Stimulated activated CD4-positive, alpha-beta T cell treated with anti-CD3 and anti-CD28 coated beads, Interleukin-2, amount 100 ng/mL, for 4 hours (primary cell): ENCODE measurements around the gene GINS3.

Source experiments
- DNase-seq: peaks from one replicate; pipeline ENCODE4 v3.0.0-alpha.2; 2020; ENCODE audit warnings: low read depth

GINS3 gene

DNA sequence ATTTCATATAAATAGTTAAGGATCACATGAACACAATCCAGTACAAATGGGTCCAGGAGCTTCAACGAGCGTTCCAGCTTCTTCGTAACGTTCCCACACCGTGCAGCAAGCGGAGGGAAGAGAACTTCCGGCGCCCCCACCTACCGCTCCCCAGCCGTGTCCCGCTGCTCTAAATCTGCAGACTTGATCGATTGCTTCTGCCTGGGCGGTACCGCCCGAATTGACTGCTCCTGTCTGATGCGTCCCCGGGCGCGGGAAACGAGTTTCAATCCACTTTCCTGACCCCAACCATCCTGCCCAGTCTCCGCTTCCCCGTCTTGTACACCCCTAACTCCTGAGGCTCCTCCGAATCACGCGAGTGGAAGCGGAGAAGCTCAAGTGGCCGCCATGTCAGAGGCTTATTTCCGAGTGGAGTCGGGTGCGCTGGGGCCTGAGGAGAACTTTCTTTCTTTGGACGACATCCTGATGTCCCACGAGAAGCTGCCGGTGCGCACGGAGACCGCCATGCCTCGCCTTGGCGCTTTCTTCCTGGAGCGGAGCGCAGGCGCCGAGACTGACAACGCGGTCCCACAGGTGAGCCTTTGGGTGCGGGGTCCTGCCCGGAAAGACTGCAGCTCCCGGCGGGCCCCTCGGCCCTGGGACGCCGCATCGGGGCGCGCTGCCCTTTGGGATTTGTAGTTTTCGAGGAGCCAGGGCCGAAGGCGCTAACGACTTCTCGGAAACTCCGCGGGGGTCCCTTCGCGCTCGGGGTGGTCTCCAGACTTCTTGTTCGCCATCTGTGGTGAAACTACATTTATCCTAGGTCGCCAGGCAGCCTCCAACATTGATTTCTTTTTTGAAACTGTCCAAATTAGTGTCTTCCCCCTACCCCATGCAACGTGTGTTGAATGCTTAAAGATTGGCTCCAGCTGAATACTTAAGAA is at the start of gene GINS3:
GINS3 (plus strand) TSS at position 257 of the 923 bp plus-strand sequence; CDS start at position 388, 131 bp downstream.
- DNase-seq, result peak; percentile 76

DNA sequence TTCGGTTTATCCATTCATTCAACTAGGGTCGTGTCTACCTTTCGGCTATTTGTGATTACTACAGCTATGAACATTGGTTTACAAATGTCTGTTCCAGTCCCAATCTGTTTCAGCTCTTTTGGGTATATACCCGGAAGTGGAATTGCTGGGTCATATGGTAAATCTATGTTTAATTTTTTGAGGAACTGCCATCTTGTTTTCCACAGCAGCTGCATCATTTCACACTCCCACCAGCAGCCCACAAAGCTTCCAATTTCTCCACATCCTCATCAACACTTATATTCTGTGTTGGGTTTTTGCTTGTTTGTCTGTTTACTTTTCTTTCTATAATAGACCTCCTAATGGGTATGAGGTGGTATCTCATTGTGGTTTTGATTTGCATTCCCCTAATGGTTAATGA is 48.7 kb upstream of the GINS3 start:
- DNase-seq, result no peak

- no peak for DNase-seq
Measured at GRCh38 chr16:58345574-58346354, 46.5 kb upstream of the GINS3 start.

- no peak for DNase-seq
Measured at GRCh38 chr16:58346831-58347371, 45.4 kb upstream of the GINS3 start.

DNA sequence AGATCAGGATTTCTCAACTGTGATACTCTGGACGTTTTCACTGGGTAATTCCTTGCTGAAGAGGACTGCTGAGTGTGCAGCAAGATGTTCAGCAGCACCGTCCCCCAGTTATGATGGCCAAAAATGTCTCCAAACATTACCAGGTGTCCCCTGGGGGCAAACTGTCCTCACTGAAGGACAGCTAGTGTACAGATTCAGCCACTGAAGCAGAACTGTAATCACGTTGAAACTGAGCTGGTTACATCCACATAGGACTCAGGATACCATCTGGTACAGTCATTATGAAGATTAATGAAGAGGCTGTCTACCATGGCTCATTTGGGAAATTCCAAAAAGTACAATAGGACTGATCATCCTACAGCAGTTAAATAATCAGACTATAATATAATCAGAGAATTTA is 43.3 kb upstream of the GINS3 start:
- no peak for DNase-seq

GRCh38 chr16:58352690-58353089 is 39.6 kb upstream of the GINS3 start:
- no peak for DNase-seq

DNA sequence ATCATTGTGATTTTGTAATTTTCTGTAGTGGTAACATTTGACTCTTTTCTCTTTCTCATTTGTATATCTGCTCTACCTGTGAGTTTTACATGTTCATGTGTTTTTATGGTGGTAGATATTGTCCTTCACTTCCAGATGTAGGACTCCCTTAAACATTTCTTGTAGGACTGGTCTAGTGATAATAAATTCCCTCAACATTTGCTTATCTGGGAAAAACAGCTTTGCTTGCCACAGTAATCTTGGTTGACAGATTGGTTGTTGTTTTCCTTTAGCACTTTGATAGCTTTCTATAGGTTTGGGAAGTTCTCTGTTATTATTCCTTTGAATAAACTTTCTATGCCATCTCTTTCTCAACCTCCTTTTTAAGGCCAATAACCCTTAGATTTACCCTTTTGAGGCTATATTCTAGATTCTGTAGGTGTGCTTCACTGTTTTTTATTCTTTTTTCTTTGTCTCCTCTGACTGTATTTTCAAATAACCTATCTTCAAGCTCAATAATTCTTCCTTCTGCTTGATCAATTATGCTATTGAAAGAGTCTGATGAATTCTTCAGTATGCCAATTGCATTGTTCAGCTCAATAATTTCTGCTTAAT is 32.1 kb upstream of the GINS3 start:
- DNase-seq, result no peak

DNA sequence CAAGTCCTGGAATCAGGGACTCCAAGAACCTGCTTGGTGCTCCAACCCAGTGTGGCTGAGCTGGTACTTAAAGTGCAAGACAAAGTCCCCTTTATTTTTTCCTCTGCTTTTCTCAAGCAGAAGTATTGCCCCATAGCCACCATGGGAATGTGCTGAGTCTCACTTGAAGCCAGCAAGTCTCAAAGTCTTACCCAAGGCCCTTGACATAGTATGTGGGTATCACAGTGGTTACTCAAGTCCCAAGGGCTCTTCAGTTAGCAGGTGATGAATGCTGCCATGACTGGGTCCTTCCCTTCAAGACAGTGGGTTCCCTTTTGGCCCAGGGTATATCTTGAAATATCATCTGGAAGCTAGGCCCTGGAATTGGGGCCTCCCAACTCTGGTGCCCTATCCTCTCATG is 30.5 kb upstream of the GINS3 start:
- no peak for DNase-seq

- DNase-seq, result no peak
Measured at GRCh38 chr16:58363746-58364393, 28.4 kb upstream of the GINS3 start.

DNA sequence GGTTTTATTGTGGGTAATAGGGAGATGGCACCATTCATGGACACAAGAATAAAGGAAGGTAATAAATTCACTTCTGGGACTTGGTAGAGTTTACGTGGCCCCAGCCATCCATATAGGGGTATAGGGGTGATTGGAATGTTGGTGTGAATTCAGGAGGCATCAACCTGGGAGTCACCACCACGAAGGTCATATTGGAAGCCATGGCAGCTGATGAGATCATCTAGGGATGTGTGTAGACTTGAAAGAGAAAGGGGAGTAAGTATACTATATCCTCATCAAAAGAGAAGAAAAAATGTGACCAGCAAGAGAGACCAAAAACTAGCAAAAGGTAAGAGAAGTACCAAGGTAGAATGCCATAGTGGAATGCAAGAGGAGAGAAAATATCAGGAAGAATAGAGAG is 26.6 kb upstream of the GINS3 start:
- DNase-seq, result no peak

DNA sequence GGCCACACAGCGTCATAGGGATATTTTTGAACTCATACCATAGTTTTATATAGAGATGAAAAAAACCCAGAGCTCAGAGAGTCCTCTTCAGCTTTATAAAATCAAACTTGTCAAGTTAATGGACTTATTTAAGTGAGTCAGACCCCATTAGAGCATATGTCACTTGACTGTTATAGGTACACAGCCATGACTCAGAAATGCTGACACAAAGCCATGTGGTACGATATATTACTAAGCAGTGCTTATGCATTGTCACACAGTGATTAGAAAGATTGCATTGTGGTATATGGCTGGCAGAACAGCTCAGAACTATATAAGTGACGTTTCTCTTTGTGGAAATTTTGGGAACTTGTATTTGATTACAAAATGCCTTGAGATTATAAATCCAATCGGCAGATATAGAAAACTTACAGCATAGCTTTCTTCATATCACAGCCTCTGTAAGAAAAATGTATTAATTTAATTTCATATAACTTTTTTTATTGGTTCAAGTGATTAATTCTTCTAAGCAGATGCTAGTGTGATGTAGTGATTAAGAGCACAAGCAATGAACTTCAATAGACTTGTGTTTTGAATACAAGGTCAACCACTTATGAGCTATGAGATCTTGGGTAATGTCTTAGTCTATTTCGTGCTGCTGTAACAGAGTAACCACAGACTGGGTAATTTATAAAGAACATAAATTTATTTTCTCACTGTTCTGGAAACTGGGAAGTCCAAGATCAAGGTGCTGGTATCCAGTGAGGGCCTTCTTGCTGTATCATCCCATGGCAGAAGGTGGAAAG is 25.8 kb upstream of the GINS3 start:
- DNase-seq, result no peak

DNA sequence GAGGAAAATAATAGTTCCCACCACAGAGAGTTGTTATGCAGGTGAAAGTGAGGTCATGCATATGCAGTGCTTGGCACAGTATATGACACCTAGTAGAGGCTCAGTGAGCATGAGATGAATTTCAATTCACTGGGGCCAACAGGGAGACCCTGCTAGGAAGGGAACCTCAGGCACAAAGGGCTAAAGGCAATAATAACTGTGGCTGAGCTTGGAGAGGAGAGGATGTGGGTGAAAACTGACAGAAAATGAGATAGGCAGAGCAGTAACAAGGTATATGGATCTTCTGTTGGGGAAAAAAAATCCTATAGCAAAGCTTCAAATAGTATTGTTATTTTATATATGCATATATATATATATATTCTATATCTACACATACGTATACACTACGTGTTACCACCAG is 25.0 kb upstream of the GINS3 start:
- DNase-seq, result no peak

DNA sequence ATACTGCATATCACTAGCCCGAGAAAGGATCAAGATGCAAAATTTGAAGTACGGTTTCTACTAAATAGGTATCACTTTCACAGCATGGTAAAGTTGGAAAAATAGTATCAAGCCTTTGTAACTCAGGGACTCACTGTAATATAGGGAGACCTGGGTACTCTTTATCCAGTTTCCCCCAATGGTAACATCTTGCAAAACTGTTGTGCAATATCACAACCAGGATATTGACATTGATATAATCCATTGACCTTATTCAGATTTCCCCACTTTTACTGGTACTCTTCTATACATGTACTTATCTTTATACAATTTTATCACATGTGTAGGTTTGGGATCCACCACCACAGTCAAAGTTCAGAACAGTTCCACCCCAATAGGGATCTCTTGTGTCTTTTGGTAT is 20.4 kb upstream of the GINS3 start:
- DNase-seq, result no peak

DNA sequence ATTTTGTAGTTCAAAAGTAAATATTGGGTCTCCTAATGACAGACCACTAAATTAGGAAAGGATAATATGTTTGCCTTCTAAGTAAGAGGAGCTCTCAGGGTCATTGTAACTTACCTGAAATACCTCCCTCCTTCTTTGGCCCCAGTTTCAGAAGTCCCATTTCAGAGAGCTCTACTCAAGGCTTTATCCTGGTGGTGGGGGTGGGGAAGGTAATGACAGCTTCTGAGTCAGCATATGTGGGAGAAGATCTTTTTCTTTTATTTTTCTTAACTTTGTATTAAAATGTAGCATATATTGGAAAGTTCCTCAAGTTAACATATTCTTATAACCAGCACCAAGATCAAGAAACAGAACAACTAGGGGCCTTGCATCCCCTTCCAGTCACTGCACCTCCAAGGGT is 16.9 kb upstream of the GINS3 start:
- DNase-seq, result no peak

DNA sequence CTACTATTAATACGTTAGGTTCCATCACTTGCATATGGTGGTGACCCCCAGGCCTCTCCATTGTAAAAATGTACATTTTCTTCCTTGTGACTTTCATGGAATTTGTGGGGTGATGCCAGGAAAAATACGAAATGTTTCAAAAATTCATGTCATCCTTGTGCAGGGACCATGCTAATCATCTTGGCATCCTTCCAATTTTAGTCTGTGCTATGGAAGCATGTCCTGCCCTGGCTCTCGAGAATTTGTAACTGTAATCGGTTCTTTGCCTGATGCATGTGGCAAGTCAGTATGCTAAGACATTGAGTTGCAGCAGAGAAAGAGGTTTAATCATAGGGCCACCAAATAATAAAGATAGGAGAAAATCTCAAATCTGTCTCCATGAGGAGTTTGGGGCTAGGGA is 14.3 kb upstream of the GINS3 start:
- no peak for DNase-seq

DNA sequence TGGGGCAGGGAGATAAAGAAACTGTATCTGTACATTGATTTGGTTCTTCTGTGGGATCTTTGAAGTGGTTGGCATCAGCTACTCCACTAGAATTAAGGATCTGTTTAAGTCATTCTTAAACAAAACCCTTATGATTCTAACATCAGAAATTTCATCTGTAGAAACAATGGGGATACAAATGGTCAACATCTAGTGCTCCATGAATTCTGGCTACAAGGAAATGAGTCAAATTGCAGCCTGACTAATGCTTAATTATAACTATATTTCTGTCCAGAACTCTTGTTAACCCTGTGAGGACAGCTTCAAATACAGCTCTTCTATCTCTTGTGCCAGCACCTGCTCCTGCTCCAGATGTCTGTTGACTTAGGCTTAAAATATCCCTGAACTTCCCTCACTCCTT is 13.9 kb upstream of the GINS3 start:
- no peak for DNase-seq

DNA sequence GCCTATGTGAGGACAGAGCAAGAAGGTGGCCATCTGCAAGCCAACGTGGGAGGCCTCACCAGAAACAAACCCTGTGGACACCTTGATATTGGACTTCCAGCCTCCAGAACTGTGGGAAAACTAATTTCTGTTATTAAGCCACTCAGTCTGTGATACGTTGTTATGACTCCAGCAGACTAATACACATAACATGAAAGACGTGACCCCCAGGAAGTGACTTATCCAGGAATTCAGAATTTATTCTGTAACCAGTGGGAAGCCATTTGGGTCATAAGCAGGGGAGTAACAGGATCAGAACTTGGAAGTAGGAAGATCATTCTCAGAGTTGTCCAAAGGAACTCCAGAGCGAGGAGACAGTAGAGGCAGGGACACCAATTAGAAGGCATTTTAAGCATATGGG is 12.5 kb upstream of the GINS3 start:
- no peak for DNase-seq

DNA sequence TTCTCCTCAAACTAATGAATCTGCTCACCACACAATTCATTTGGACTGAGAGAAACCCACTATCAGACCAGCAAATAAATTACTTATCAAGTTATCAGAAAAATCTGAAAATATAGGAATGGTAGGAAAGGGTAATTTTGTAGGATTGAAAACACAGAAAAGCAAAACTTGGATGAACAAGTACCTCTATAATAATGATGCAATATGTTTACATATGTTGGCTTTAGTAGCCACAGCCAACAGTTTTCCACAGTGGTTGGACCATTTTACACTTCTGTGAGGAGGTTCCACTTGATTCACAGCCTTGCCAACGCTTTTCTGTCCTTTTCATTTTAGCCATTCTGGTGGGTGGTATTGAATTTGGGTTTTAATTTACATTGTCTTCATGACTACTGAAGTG is 10.6 kb upstream of the GINS3 start:
- no peak for DNase-seq

DNA sequence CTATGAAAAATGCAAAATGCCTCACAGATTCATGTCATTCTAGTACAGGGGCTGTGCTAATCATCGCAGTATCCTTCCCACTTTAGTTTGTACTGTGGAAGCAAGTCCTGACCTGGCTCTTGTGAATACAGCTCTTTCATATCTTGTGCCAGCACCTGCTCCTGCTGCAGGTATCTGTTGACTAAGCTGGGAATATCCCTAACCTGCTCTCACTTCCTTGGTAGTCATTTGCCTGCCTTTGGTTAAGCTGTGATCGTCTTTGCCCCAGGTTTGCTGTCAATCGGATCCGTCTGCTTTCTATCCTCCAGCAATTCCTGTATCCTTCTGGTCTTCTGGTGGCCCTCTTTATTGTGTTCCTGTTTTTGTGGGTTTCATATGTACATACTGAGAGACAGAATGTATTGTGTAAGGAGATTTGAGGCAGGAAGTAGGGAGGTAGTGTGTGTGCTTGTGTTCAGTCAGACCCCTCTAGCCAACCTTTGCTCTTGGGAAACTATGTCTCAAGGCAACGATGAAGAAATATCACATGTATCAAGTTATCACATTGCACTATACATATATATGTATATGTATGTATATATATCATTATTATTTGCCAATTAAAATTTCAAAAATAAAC is 7.7 kb upstream of the GINS3 start:
- no peak for DNase-seq

- no peak for DNase-seq
Measured at GRCh38 chr16:58385218-58385773, 7.0 kb upstream of the GINS3 start.
